Stimulated activated naive B cell treated with anti-CD40 and anti-IgM and Interleukin-4, amounts not matched to agents 10 μg/mL and 1 μg/mL and 100 μg/mL, for 72 hours (primary cell): ENCODE measurements around the gene SECTM1.

Experiments
- ATAC-seq, 2 donors: fragments of 150-1000 bp; cut with Tn5 transposase; replicated peaks; 2 replicates each; pipeline ENCODE4 v1.10.0; 2021; ENCODE audit warnings: moderate library complexity in 1 of 2
- DNase-seq: peaks from one replicate; pipeline ENCODE4 v3.0.0; 2021
- H3K27ac Mint-ChIP-seq: one replicate; pipeline ENCODE4 v1.8.0; 2022; ENCODE audit warnings: mild to moderate bottlenecking, mixed read lengths
- H3K27me3 Mint-ChIP-seq, 2 donors: one replicate each; pipeline ENCODE4 v1.8.0; 2022; ENCODE audit warnings: mixed read lengths in 2 of 2
- H3K36me3 Mint-ChIP-seq, 2 donors: one replicate each; pipeline ENCODE4 v1.8.0; 2022; ENCODE audit warnings: mixed read lengths in 2 of 2, mild to moderate bottlenecking in 1 of 2
- H3K4me1 Mint-ChIP-seq, 2 donors: one replicate each; pipeline ENCODE4 v1.8.0; 2022; ENCODE audit warnings: mixed read lengths in 2 of 2, mild to moderate bottlenecking in 1 of 2
- H3K4me3 Mint-ChIP-seq, 2 donors: one replicate each; pipeline ENCODE4 v1.8.0; 2022; ENCODE audit warnings: mild to moderate bottlenecking in 2 of 2, mixed read lengths in 2 of 2, moderate library complexity in 1 of 2
- H3K9me3 Mint-ChIP-seq, 2 donors: one replicate each; pipeline ENCODE4 v1.8.0; 2022; ENCODE audit warnings: mixed read lengths in 2 of 2, mild to moderate bottlenecking in 1 of 2

The SECTM1 gene

DNA sequence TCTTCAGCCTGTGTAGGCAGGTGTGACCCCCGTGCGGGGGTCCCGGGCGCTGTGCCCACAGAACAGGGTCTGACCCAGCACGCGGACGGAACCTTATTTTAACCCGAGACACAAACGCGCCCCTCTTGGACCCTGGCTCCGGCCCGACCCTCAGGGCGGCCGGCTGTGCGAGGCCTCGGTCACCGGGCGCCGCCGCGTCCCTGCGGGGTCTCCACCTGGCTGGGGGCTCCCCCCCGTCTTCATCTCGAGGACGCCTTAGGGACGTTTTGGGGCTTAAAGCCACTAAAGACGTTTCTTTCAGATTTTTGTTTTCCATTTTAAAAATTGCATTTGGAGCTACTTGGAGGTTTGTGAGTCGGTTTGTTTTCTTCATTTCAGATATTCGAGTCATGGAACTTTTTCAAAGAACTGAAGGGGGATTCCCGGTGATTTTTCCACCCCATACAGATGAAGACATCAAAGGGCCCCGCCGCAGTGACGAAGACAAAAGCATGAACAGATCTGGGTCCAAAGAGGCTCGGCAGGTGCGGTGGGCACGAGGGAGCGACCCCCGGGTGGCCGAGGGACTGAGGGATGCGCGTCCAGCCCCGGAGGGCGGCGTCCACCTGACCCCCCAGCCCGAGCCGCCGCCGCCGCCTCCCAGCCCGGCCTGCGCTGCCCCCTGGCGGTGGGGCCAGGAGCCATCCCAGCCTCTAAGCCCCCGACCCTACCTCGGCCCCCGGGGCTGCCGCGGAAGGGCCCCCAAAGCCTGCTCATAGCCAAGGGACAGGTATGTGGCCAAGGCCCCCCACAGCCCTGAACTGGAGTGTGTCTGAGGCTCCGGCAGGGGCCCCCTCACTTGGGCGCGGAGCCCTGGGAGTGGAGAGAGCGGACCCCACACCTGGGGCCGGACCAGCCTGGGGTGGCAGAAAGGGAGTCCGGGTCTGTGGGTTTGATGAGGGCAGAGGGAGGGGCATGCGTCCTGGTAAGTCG is 12.3 kb downstream of the SECTM1 start:
- no peaks in the 10 kb centered on the region for H3K36me3 Mint-ChIP-seq
- peak; percentile 50 for DNase-seq
- peaks cover 13 to 25% of the 10 kb centered on the region in 2 donors for H3K27me3 Mint-ChIP-seq
- peak; percentile 84 to 86 for ATAC-seq
- H3K4me3 Mint-ChIP-seq = peak overlapping the region; percentile 78 to 80
- H3K4me1 Mint-ChIP-seq = peaks cover 6 to 21% of the 10 kb centered on the region in 2 donors
- H3K27ac Mint-ChIP-seq = peak overlapping the region; percentile 94
- H3K9me3 Mint-ChIP-seq = no peaks in the 10 kb centered on the region

DNA sequence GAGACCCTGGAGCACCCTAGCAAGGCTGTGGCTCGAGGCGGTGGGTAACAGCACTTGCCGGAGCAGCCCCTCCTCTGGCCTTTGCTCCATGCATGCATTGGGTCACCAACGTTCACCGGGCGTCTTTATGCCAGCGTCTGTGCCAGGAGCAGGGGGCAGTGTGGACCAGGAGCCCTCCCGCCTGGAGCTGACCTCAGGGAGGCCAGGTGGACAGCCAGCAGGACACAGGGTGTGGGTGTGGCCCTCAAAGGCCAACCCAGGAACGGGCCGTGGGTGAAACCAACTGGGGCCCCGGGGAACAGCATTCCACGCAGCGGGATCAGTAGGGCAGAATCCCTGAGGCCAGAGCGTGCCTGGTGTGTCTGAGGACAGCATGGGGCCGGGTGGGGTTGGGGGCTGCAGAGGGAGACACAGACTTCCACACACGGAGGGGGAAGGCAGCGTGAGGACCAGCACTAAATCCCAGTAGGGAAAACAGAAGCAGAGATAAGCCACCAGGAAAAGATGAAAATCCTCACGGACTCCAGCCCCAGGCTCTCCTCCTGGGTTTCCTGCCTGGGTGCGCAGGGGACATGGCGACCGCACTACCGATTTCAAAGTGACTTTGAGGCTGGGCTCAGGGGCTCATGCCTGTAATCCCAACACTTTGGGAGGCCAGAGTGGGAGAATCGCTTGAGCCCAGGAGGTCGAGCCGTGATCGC is 13.3 kb downstream of the SECTM1 start:
- ATAC-seq = no peak
- H3K27ac Mint-ChIP-seq = no peak overlapping the region
- peak overlapping the region in 1 of 2 donors; percentile 58 for H3K4me3 Mint-ChIP-seq
- H3K9me3 Mint-ChIP-seq = no peaks in the 10 kb centered on the region
- H3K27me3 Mint-ChIP-seq = peaks cover 19 to 32% of the 10 kb centered on the region in 2 donors
- H3K36me3 Mint-ChIP-seq = no peaks in the 10 kb centered on the region
- peaks cover 13 to 31% of the 10 kb centered on the region in 2 donors for H3K4me1 Mint-ChIP-seq
- DNase-seq = no peak

GRCh38 chr17:82319619-82320062 is 13.9 kb downstream of the SECTM1 start:
- no peak overlapping the region for H3K4me3 Mint-ChIP-seq
- no peaks in the 10 kb centered on the region for H3K36me3 Mint-ChIP-seq
- H3K4me1 Mint-ChIP-seq = peaks cover 17 to 36% of the 10 kb centered on the region in 2 donors
- H3K27ac Mint-ChIP-seq = no peak overlapping the region
- ATAC-seq = no peak
- peaks cover 19 to 39% of the 10 kb centered on the region in 2 donors for H3K27me3 Mint-ChIP-seq
- H3K9me3 Mint-ChIP-seq = no peaks in the 10 kb centered on the region
- DNase-seq = no peak

GRCh38 chr17:82318772-82319606 is 14.6 kb downstream of the SECTM1 start:
- peaks cover 23 to 45% of the 10 kb centered on the region in 2 donors for H3K27me3 Mint-ChIP-seq
- H3K4me3 Mint-ChIP-seq = no peak overlapping the region
- H3K36me3 Mint-ChIP-seq = no peaks in the 10 kb centered on the region
- ATAC-seq = no peak
- peaks cover 19 to 42% of the 10 kb centered on the region in 2 donors for H3K4me1 Mint-ChIP-seq
- no peak overlapping the region for H3K27ac Mint-ChIP-seq
- no peaks in the 10 kb centered on the region for H3K9me3 Mint-ChIP-seq
- no peak for DNase-seq

GRCh38 chr17:82318169-82318498 is 15.4 kb downstream of the SECTM1 start:
- ATAC-seq = no peak
- Mint-ChIP-seq H3K9me3 (no peaks in the 10 kb centered on the region), H3K4me3 (no peak overlapping the region), H3K27me3 (peaks cover 26 to 46% of the 10 kb centered on the region in 2 donors), H3K36me3 (no peaks in the 10 kb centered on the region), H3K4me1 (peaks cover 19 to 39% of the 10 kb centered on the region in 2 donors), H3K27ac (no peak overlapping the region)
- no peak for DNase-seq

DNA sequence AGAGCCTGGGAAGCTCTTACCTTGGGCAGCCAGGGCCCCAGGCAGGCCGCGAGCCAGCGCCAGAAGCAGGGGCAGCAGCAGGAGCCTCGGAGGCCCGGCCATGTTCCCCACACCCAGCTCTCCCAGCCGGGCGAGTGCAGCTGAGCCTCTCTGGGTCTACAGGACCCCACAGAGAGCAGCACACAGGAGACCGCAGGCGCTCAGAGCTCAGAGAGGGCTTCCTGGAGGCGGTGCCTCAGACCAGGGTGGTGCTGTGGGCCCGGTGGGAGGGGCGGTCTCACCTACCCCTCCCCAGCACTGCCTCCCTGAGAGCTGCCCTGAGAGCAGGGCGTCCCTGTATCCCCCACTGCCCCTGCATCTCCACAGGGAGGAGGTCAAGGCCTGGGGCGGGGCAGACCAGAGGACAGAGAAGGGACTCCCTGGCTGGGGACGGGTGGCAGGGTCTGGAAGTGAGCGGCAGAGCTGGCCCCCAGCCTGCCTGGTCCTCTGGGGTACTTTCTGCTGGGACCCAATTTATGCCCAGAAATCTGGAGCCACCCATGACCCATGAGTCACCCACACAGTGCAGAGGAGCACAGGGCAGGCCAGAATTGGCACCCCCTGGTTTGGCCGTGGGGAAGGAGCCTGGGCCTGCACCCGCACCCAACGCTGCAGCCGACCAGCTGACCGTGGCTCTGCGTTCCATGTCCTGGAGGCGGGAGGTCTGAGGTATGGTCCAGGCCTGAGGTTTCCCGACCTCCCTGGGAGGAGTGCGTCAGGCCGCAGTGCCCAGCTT is 16.0 kb downstream of the SECTM1 start, which contains the start of gene CD7:
CD7 (minus strand) TSS at position 215 of the 775 bp plus-strand sequence; CDS start at position 102, 113 bp downstream.
- no peaks in the 10 kb centered on the region for H3K9me3 Mint-ChIP-seq
- no peaks in the 10 kb centered on the region for H3K36me3 Mint-ChIP-seq
- H3K27ac Mint-ChIP-seq = no peak within 1 kb of the TSS
- H3K27me3 Mint-ChIP-seq = peaks cover 21 to 41% of the 10 kb centered on the region in 2 donors
- DNase-seq = no peak
- no peak within 1 kb of the TSS for H3K4me3 Mint-ChIP-seq
- no peak for ATAC-seq
- H3K4me1 Mint-ChIP-seq = peaks cover 19 to 33% of the 10 kb centered on the region in 2 donors

GRCh38 chr17:82316651-82317393 is 16.7 kb downstream of the SECTM1 start:
- H3K27ac Mint-ChIP-seq = no peak overlapping the region

DNA sequence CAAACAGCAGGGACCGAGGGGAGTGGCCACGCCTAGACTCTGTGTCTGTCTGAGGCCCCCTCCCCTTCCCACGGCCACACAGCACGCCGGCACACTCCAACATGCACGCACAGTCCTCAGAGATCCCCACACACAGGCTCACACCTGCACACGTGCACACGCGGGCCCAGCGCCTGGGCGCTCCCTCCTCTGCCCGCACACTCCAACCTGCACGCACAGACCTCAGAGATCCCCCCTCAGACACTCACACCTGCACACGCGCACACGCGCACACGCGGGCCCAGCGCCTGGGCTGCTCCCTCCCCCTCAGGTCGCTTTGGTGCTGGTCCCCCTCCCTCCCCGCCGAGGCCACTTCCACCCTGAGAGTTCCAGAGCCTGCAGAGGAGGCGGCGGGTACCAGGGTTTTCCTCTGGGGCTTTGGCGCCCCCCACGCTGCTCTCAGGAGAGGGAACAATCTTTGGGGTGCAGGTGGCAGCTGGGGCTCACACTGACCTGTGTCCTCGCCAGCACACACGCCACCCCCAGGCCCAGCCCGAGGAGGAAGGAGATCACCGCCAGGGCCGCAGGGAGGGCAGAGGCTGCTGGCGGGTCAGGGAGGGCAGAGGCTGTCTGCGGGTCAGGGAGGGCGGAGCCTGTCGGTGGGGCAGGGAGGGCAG is 17.7 kb downstream of the SECTM1 start:
- Mint-ChIP-seq H3K36me3 (no peaks in the 10 kb centered on the region), H3K4me3 (peak overlapping the region; percentile 50 to 82), H3K27me3 (peaks cover 23 to 39% of the 10 kb centered on the region in 2 donors), H3K9me3 (no peaks in the 10 kb centered on the region), H3K4me1 (peaks cover 14 to 31% of the 10 kb centered on the region in 2 donors), H3K27ac (peak overlapping the region; percentile 15)
- DNase-seq (no peak), ATAC-seq (peak; percentile 68 to 78)

More at GRCh38 chr17:82316651-82317393, 16.7 kb downstream of the SECTM1 start:
- no peaks in the 10 kb centered on the region for H3K36me3 Mint-ChIP-seq
- ATAC-seq = no peak
- no peak for DNase-seq
- peaks cover 19 to 31% of the 10 kb centered on the region in 2 donors for H3K4me1 Mint-ChIP-seq
- H3K27me3 Mint-ChIP-seq = peaks cover 20 to 39% of the 10 kb centered on the region in 2 donors
- no peaks in the 10 kb centered on the region for H3K9me3 Mint-ChIP-seq
- H3K4me3 Mint-ChIP-seq = no peak overlapping the region

- Mint-ChIP-seq H3K27me3 (peaks cover 29 to 43% of the 10 kb centered on the region in 2 donors), H3K27ac (no peak overlapping the region), H3K9me3 (no peaks in the 10 kb centered on the region), H3K4me3 (peak overlapping the region; percentile 29 to 39), H3K36me3 (no peaks in the 10 kb centered on the region), H3K4me1 (peaks cover 14 to 26% of the 10 kb centered on the region in 2 donors)
- DNase-seq (no peak), ATAC-seq (peak; percentile 30 to 31)
These were observed 18.6 kb downstream of the SECTM1 start for GRCh38 chr17:82314727-82315605.

DNA sequence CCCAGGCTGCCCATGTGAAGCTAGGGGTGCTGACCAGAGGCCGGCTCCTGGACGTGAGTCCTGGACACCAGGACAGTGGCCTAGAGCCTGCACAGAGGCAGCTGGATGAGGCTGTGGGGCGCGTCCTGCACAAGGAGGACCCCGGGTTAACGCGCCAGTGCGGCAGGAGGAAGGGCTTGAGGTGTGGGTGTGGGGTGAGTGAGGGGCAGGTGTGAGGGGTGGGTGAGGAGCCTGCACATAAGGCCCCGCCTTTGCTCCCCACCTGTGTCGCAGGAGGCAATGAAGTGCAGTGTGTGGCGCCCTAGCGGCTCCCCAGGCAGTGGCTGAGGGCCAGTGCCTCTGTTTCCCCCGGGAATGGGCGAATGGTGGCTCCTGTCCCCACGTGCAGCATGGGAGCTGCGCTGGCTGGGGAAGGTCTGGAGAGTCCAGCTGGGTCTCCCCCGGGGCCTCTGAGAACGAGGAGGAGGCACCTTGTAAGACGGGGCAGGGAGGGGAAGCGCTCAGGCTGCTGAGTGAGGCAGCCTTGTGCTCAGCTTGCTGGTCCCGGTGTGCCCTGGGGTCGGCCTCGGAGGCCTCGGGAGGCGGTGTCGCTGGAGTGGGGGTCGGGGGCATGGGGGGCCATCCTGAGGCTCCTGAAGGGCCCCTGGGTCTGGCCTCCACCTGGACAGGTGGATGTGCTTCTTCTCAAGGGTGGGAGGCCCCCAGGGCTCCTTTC is 19.4 kb downstream of the SECTM1 start:
- no peak overlapping the region for H3K27ac Mint-ChIP-seq
- no peaks in the 10 kb centered on the region for H3K9me3 Mint-ChIP-seq
- DNase-seq = no peak
- H3K4me3 Mint-ChIP-seq = peak overlapping the region; percentile 6 to 29
- peak; percentile 5 to 31 for ATAC-seq
- H3K4me1 Mint-ChIP-seq = peaks cover 14 to 26% of the 10 kb centered on the region in 2 donors
- H3K36me3 Mint-ChIP-seq = no peaks in the 10 kb centered on the region
- peaks cover 30 to 46% of the 10 kb centered on the region in 2 donors for H3K27me3 Mint-ChIP-seq
